GM12892 (cell line): ENCODE data around the gene NUFIP2.

Experiments
- DNase-seq: peaks from one replicate; pipeline ENCODE4 v3.0.0; 2011; ENCODE audit not compliant: insufficient read length
- FAIRE-seq: peaks from 2 replicates; lab custom pipeline; 2011; peaks lifted over from hg19 to GRCh38; lab: Jason Lieb, UNC
- POLR2A ChIP-seq: IDR thresholded peaks from 2 replicates; pipeline ENCODE4 v1.6.1; 2011; ENCODE audit warnings: low read depth, low read length, control low read depth
- POLR2AphosphoS5 ChIP-seq: IDR thresholded peaks from 2 replicates; pipeline ENCODE4 v1.6.1; 2011; ENCODE audit warnings: low read depth, low read length, control low read depth
- TAF1 ChIP-seq: IDR thresholded peaks from 2 replicates; pipeline ENCODE4 v1.6.1; 2011; ENCODE audit warnings: low read depth, mild to moderate bottlenecking, control low read depth, low read length, borderline replicate concordance

Gene NUFIP2

DNA sequence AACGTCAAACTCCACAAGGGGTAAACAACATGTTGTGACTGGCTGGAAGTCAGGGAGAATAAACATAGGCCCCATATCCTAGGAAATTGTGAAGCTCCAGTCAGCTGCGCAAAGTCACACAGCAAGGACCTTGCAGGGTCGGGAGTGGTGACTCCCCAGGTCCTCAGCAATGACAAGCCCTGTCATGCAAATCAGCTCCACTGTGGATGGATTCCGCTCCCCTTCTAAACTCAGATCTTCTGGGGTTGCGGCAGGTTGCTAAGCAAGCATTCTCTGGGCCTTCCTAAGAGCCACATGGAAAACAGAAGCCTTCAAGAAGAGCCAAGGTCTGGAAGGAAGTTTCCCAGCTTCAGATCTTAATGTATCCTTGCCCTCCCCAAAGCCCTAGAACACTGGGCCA, 84.9 kb downstream of the NUFIP2 start:
- no peak for FAIRE-seq
- DNase-seq = no peak
- TF ChIP-seq POLR2A (no peak), TAF1 (no peak), POLR2AphosphoS5 (no peak)

DNA sequence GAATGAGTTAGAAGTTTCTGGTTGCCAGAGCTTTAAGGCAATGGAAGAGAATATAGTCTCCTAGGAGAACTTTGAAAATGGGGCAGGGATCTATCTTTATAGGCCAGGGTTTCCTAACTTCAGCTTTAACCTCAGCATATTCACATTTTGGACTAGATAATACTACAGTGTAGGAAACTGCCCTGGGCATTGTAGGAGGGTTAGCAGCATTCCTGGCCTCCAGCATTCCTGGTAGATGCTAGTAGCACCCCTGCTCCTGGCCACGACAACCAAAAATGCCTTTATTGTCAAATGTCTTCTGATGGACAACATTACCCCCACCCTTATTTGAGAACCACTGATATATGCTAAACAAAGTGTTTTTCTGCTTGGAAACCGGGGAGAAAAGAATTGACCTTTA, 86.0 kb downstream of the NUFIP2 start:
- DNase-seq (no peak), FAIRE-seq (no peak)
- TF ChIP-seq TAF1 = no peak
- no peak for TF ChIP-seq POLR2AphosphoS5
- no peak for TF ChIP-seq POLR2A
